ENCODE data around the gene CHRM5. TPM values are rescaled to one million over a fixed set of nuclear protein-coding genes. Genes with fewer than 3 reads are reported as not detected.

The CHRM5 gene
- total and polyA plus RNA-seq, 2 of the 8 experiments (the other 6 are each of a cell fraction or from before 2014, with no cell fraction given) = not detected

DNA sequence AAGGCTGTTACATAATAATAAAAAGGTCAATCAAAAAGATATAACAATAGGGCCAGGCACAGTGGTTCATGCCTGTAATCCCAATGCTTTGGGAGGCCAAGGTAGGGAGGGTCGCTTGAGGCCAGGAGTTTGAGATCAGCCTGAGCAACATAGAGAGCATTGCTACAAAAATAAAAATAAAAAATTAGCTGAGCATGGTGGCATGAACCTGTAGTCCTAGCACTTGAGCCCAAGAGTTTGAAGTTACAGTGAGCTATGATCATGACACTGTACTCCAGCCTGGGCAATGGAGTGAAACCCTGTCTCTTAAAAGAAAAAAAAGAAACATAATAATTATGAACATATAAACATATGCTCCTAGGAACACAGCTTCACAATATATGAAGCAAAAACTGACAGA is 41.4 kb downstream of the CHRM5 start:
- Histone ChIP-seq H3K4me1 (replicated peaks in 1 of 4; ENCODE audit: control insufficient read depth in 3 of 4, insufficient read depth in 4 of 4, low read length in 3 of 4) (0 out of 7 replicates have a peak, but pooled peaks cover 0 to 2% (median 0%) of the 10 kb centered on the region in 4 experiments), H4K91ac (replicated peaks; ENCODE audit: insufficient read length, low read length) (no peak overlapping the region), H3K9ac (replicated peaks in 1 of 4; ENCODE audit: extremely low read depth in 1 of 4, low read depth in 3 of 4, low read length in 3 of 4) (no peak overlapping the region), H2BK12ac (ENCODE audit: low read depth, low read length) (no peak overlapping the region), H3K4me3 (ENCODE audit: extremely low read depth in 1 of 4, insufficient read depth in 2 of 4, low read depth in 3 of 4, low read length in 4 of 4) (no peak overlapping the region), H4K20me1 (replicated peaks in 1 of 2; ENCODE audit: control insufficient read depth in 1 of 2, insufficient read depth in 2 of 2, low read length in 2 of 2) (no peaks in the 10 kb centered on the region), H2AK5ac (ENCODE audit: low read depth, low read length) (no peak overlapping the region), H3K56ac (replicated peaks; ENCODE audit: insufficient read length, low read depth, low read length) (no peak overlapping the region), H3K27me3 (replicated peaks in 1 of 4; ENCODE audit: control insufficient read depth in 3 of 4, extremely low read depth in 1 of 4, insufficient read depth in 3 of 4, low read length in 3 of 4) (no peaks in the 10 kb centered on the region), H3K9me3 (ENCODE audit: insufficient read depth in 2 of 2, low read depth in 1 of 2, low read length in 1 of 2) (no peaks in the 10 kb centered on the region), H4K8ac (ENCODE audit: extremely low read depth, insufficient read depth, low read length) (no peak overlapping the region), H3K4ac (replicated peaks; ENCODE audit: insufficient read length, low read depth, low read length) (no peak overlapping the region), H2BK15ac (ENCODE audit: low read length) (no peak overlapping the region), H3K23ac (ENCODE audit: insufficient read length) (no peak overlapping the region), H3K23me2 (ENCODE audit: low read depth, low read length) (no peaks in the 10 kb centered on the region), H3K79me2 (ENCODE audit: control insufficient read depth in 1 of 2, insufficient read depth in 2 of 2, low read length in 2 of 2) (0 out of 4 replicates have a peak, but pooled peaks cover 0 to 3% of the 10 kb centered on the region in 2 experiments), H3K79me1 (ENCODE audit: low read depth, low read length) (no peaks in the 10 kb centered on the region; the same call in 1 of the 2 replicates), H2AFZ (ENCODE audit: low read length) (no peak overlapping the region), H3K27ac (ENCODE audit: low read depth, low read length) (no peak overlapping the region), H3K18ac (ENCODE audit: extremely low read depth, low read length) (no peak overlapping the region), H2BK120ac (replicated peaks; ENCODE audit: low read depth, low read length) (no peak overlapping the region), H3K14ac (ENCODE audit: insufficient read length) (no peak overlapping the region), H3K4me2 (ENCODE audit: insufficient read depth in 1 of 2, low read depth in 2 of 2, low read length in 2 of 2) (no peak overlapping the region), H3K36me3 (ENCODE audit: control insufficient read depth in 2 of 4, insufficient read depth in 4 of 4, low read length in 3 of 4) (no peaks in the 10 kb centered on the region), H4K5ac (ENCODE audit: insufficient read length, low read depth, low read length) (no peak overlapping the region), H2BK20ac (ENCODE audit: low read length) (no peak overlapping the region), H2BK5ac (ENCODE audit: low read depth, low read length) (no peak overlapping the region)
- DNase-seq (ENCODE audit: low read depth in 1 of 2, low spot score in 2 of 2) (no peak), FAIRE-seq (no peak)
- CTCF ChIA-PET (ENCODE audit: partially characterized antibody) = interaction anchor here (0.6 to 0.8 kb wide), 2 partner anchors 50 to 877 kb away, joined by 3 read pairs; no protein-coding TSS in a partner anchor
- POLR2A ChIA-PET (ENCODE audit: partially characterized antibody) = no interaction called here
- WGBS, 2 experiments (ENCODE audit: extremely low coverage in 1 of 2, insufficient coverage in 1 of 2, insufficient read length in 1 of 2, insufficient replicate concordance in 2 of 2, low coverage in 1 of 2, low lambda C conversion rate in 2 of 2, missing lambda C conversion rate in 1 of 2) = 95% methylated on average over 1 of the region's 1 CpG; no CpG with 5 or more reads in 1 of the 2 experiments
- TF ChIP-seq, protein P1, sequence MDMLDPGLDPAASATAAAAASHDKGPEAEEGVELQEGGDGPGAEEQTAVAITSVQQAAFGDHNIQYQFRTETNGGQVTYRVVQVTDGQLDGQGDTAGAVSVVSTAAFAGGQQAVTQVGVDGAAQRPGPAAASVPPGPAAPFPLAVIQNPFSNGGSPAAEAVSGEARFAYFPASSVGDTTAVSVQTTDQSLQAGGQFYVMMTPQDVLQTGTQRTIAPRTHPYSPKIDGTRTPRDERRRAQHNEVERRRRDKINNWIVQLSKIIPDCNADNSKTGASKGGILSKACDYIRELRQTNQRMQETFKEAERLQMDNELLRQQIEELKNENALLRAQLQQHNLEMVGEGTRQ (IDR thresholded peaks at IDR 0.05; ENCODE audit: low read length) = no peak
- no peak for TF ChIP-seq RAD21 (IDR thresholded peaks at IDR 0.05 in 1 of 2, conservative IDR thresholded peaks at IDR 0.05 in 1 of 2; ENCODE audit: low read depth in 2 of 2, low read length in 2 of 2)
- no peak for TF ChIP-seq GTF2F1 (IDR thresholded peaks at IDR 0.05; ENCODE audit: borderline replicate concordance, low read depth, low read length)
- TF ChIP-seq SAP30 (IDR thresholded peaks at IDR 0.05; ENCODE audit: insufficient read depth, insufficient replicate concordance, low read length) = no peak
- no peak for TF ChIP-seq KDM1A (IDR thresholded peaks at IDR 0.05; ENCODE audit: borderline replicate concordance, low read length)
- TF ChIP-seq KDM5A (IDR thresholded peaks at IDR 0.05; ENCODE audit: low read length) = no peak
- no peak for TF ChIP-seq SIN3A (conservative IDR thresholded peaks at IDR 0.05 in 1 of 2, IDR thresholded peaks at IDR 0.05 in 1 of 2; ENCODE audit: low read depth in 1 of 2, low read length in 2 of 2)
- TF ChIP-seq ZNF274 (IDR thresholded peaks at IDR 0.05; ENCODE audit: borderline replicate concordance, extremely low read depth, low read length) = no peak
- no peak for TF ChIP-seq RNF2 (IDR thresholded peaks at IDR 0.05; ENCODE audit: borderline replicate concordance, low read depth, low read length, missing control alignments, poor library complexity, severe bottlenecking)
- TF ChIP-seq GABPA (IDR thresholded peaks at IDR 0.05; ENCODE audit: borderline replicate concordance, insufficient read depth, low read length) = no peak
- no peak for TF ChIP-seq SP1 (IDR thresholded peaks at IDR 0.05; ENCODE audit: low read depth, low read length)
